ENCODE data around the gene ZBTB20. TPM values are rescaled to one million over a fixed set of nuclear protein-coding genes. Genes with fewer than 3 reads are reported as not detected.

The ZBTB20 gene
- polyA plus RNA-seq, 1 of the 3 experiments (the other 2 are of a cell fraction) = 0.43 TPM

GRCh38 chr3:115165266-115165665, 18.2 kb upstream of the ZBTB20 start:
- no peaks in the 10 kb centered on the region for H3K9me3 ChIP-seq
- H4K20me1 ChIP-seq (ENCODE audit: insufficient read depth) = no peaks in the 10 kb centered on the region
- H3K36me3 ChIP-seq (replicated peaks in 1 of 2; ENCODE audit: control insufficient read depth in 1 of 2, insufficient read depth in 2 of 2, low read length in 1 of 2) = no peaks in the 10 kb centered on the region
- 95% methylated on average over 2 of the region's 2 CpGs for WGBS (ENCODE audit: low lambda C conversion rate)
- no peak for TF ChIP-seq EZH2phosphoT487 (IDR thresholded peaks at IDR 0.05; ENCODE audit: borderline replicate concordance, low read depth)
- no peak for TF ChIP-seq EP300 (IDR thresholded peaks at IDR 0.05; ENCODE audit: borderline replicate concordance in 1 of 2, low read depth in 1 of 2, low read length in 1 of 2)
- no peak for TF ChIP-seq GABPA (IDR thresholded peaks at IDR 0.05; ENCODE audit: low read depth)
- TF ChIP-seq MXI1 (IDR thresholded peaks at IDR 0.05; ENCODE audit: low read depth, low read length) = no peak
- TF ChIP-seq PBX3 (IDR thresholded peaks at IDR 0.05) = no peak
- no peak for TF ChIP-seq FOXJ3 (CRISPR knock-in tag; IDR thresholded peaks at IDR 0.05)
- TF ChIP-seq JUND (IDR thresholded peaks at IDR 0.05) = no peak
- TF ChIP-seq ELF1 (IDR thresholded peaks at IDR 0.05) = no peak
- no peak for TF ChIP-seq REST (IDR thresholded peaks at IDR 0.05; ENCODE audit: low read depth, low read length)
- TF ChIP-seq TEAD4 (IDR thresholded peaks at IDR 0.05; ENCODE audit: borderline replicate concordance, insufficient read depth) = no peak
- no peak for TF ChIP-seq CTCF (IDR thresholded peaks at IDR 0.05)
- TF ChIP-seq CHD2 (IDR thresholded peaks at IDR 0.05; ENCODE audit: low read length, partially characterized antibody) = no peak
- TF ChIP-seq USF1 (IDR thresholded peaks at IDR 0.05; ENCODE audit: borderline replicate concordance, low read depth) = no peak
- TF ChIP-seq NFIC (IDR thresholded peaks at IDR 0.05; ENCODE audit: borderline replicate concordance) = no peak
- no peak for TF ChIP-seq POLR2AphosphoS5 (IDR thresholded peaks at IDR 0.05; ENCODE audit: low read depth, low read length)
- no peak for TF ChIP-seq RXRA (IDR thresholded peaks at IDR 0.05; ENCODE audit: borderline replicate concordance, low read depth)
- no peak for TF ChIP-seq TAF1 (IDR thresholded peaks at IDR 0.05; ENCODE audit: borderline replicate concordance, low read depth, low read length)
- no peak for TF ChIP-seq RFX5 (IDR thresholded peaks at IDR 0.05; ENCODE audit: low read length)
- no peak overlapping the region for H3K4me2 ChIP-seq
- 0 out of 2 replicates have a peak overlapping the region, but pooled peaks have one; percentile 35 for H2AFZ ChIP-seq (ENCODE audit: low read depth)
- no peak overlapping the region for H3K4me3 ChIP-seq (ENCODE audit: low read depth in 2 of 2, low read length in 1 of 2)
- H3K27me3 ChIP-seq (ENCODE audit: insufficient read depth) = no peaks in the 10 kb centered on the region
- no peak for DNase-seq
- H3K79me2 ChIP-seq (ENCODE audit: insufficient read depth) = no peaks in the 10 kb centered on the region
- no peak overlapping the region for H3K9ac ChIP-seq
- ChIA-PET POLR2A (no interaction called here), CTCF (interaction anchor here (1.0 to 4.2 kb wide), 5 partner anchors 52 to 781 kb away, joined by 3 to 25 read pairs (median 4); no protein-coding TSS in a partner anchor)
- no peaks in the 10 kb centered on the region for H3K4me1 ChIP-seq (ENCODE audit: control insufficient read depth in 1 of 2, insufficient read depth in 2 of 2, low read depth in 1 of 2, low read length in 1 of 2)
- H3K9me2 ChIP-seq = no peaks in the 10 kb centered on the region
- no peaks in the 10 kb centered on the region for H3F3A ChIP-seq (replicated peaks; ENCODE audit: insufficient read depth)
- no peak overlapping the region for H3K27ac ChIP-seq (ENCODE audit: low read depth in 2 of 2, low read length in 1 of 2)

All from SK-N-SH (cell line).